NCI-H526 (cell line): ENCODE results near the gene NEAT1.
A peak's percentile ranks its signal among the peaks of the same experiment; 100 is the strongest.
"Not testable (repeated sequence)": the region's sequence is repeated elsewhere in the genome, so short reads cannot be mapped to it uniquely, and the experiment has no call there.

ENCODE experiments used
- DNase-seq, 2 experiments: peaks; one replicate each; lab custom pipeline; 2025; lab: John Stamatoyannopoulos, UW

Gene NEAT1

GRCh38 chr11:65448418-65449105 is 26.0 kb downstream of the NEAT1 start:
- DNase-seq, result no peak

GRCh38 chr11:65451301-65451700 is 28.7 kb downstream of the NEAT1 start:
- DNase-seq, result not testable (repeated sequence)

- not testable (repeated sequence) for DNase-seq
Observed at GRCh38 chr11:65452259-65452658, 29.7 kb downstream of the NEAT1 start.

- DNase-seq, result no peak
Observed at GRCh38 chr11:65452806-65453490, 30.4 kb downstream of the NEAT1 start.

- DNase-seq, result no peak
Observed at GRCh38 chr11:65454311-65454695, 31.7 kb downstream of the NEAT1 start.

- DNase-seq, result peak; percentile 49 to 92
Observed at GRCh38 chr11:65454696-65455456, 32.3 kb downstream of the NEAT1 start.

GRCh38 chr11:65456418-65456817 is 33.8 kb downstream of the NEAT1 start:
- no peak for DNase-seq

- no peak for DNase-seq
Observed at GRCh38 chr11:65459552-65459951, 37.0 kb downstream of the NEAT1 start.

GRCh38 chr11:65465471-65465870 is 42.9 kb downstream of the NEAT1 start:
- DNase-seq, result not testable (repeated sequence)

- not testable (repeated sequence) for DNase-seq
Observed at GRCh38 chr11:65467306-65467705, 44.7 kb downstream of the NEAT1 start.

- DNase-seq, result peak; percentile 85 to 95
Observed at GRCh38 chr11:65468874-65469333, 46.3 kb downstream of the NEAT1 start.

- DNase-seq, result no peak
Observed at GRCh38 chr11:65470433-65471049, 47.9 kb downstream of the NEAT1 start.

- peak; percentile 56 to 84 for DNase-seq
Observed at GRCh38 chr11:65471447-65471891, 48.9 kb downstream of the NEAT1 start.

- DNase-seq, result not testable (repeated sequence)
Observed at GRCh38 chr11:65472588-65473277, 50.1 kb downstream of the NEAT1 start.

GRCh38 chr11:65473278-65473860 is 50.8 kb downstream of the NEAT1 start:
- no peak for DNase-seq

- no peak for DNase-seq
Observed at GRCh38 chr11:65474864-65475263, 52.3 kb downstream of the NEAT1 start.

- no peak for DNase-seq
Observed at GRCh38 chr11:65476632-65477148, 54.1 kb downstream of the NEAT1 start.

- peak; percentile 82 to 98 for DNase-seq
Observed at GRCh38 chr11:65477149-65477965, 54.8 kb downstream of the NEAT1 start.

GRCh38 chr11:65478388-65479183 is 56.0 kb downstream of the NEAT1 start:
- DNase-seq, result peak in 1 of 2 experiments; percentile 79
